K562 (cell line): ENCODE results near the gene ALDH7A1. TPM values are rescaled to one million over a fixed set of nuclear protein-coding genes. Genes with fewer than 3 reads are reported as not detected.
A peak's percentile ranks its signal among the peaks of the same experiment; 100 is the strongest.

Source experiments
- ARID3B ChIP-seq: fragments of 250-450 bp; sonication (Bioruptor Pico); IDR thresholded peaks from 2 replicates; pipeline ENCODE4 v1.4.0; 2020; ENCODE audit warnings: borderline replicate concordance
- HDAC8 ChIP-seq: fragments of 450-650 bp; IDR thresholded peaks from 2 replicates; pipeline ENCODE4 v1.6.1; 2016; ENCODE audit warnings: mild to moderate bottlenecking, missing genetic modification characterization, moderate library complexity, missing compliant biosample characterization
- KDM4B ChIP-seq, 2 experiments: fragments of 450-650 bp in 1 of 2; sonication (generic) in 1 of 2; IDR thresholded peaks; 2 replicates each; pipeline ENCODE4 v1.6.1; 2016 to 2017; ENCODE audit warnings: borderline replicate concordance in 2 of 2, antibody characterized with exemption in 1 of 2, low read depth in 1 of 2, mild to moderate bottlenecking in 1 of 2
- LARP7 ChIP-seq: fragments of 450-650 bp; IDR thresholded peaks from 2 replicates; pipeline ENCODE4 v1.6.1; 2016
- MAZ ChIP-seq, 2 experiments: fragments of 450-650 bp in 1 of 2; sonication (generic) in 1 of 2; formaldehyde crosslinking; IDR thresholded peaks in 1 of 2; conservative IDR thresholded peaks in 1 of 2; 2 replicates each; pipeline versions ENCODE4 v1.4.0 to v1.5.0; 2020; ENCODE audit warnings: mild to moderate bottlenecking in 1 of 2, missing genetic modification reagents in 1 of 2
- MED1 ChIP-seq: sonication (generic); formaldehyde crosslinking; IDR thresholded peaks from 2 replicates; pipeline ENCODE4 v1.8.1; 2023; ENCODE audit warnings: missing genetic modification reagents, borderline replicate concordance
- PTRF ChIP-seq: fragments of 450-650 bp; IDR thresholded peaks from 2 replicates; pipeline ENCODE4 v1.6.1; 2016; ENCODE audit warnings: mild to moderate bottlenecking, missing genetic modification characterization, missing compliant biosample characterization
- REST ChIP-seq, 2 experiments: fragments of 450-650 bp; formaldehyde crosslinking in 1 of 2; IDR thresholded peaks; 2 replicates each; pipeline versions ENCODE4 v1.4.0 to v1.6.1; 2014 to 2020; ENCODE audit warnings: mild to moderate bottlenecking in 2 of 2, borderline replicate concordance in 1 of 2, low read depth in 1 of 2
- SNRNP70 ChIP-seq: fragments of 200-400 bp; formaldehyde crosslinking; optimal IDR thresholded peaks from 2 replicates; pipeline ENCODE3; 2017; ENCODE audit warnings: low read depth, low read length
- USF2 ChIP-seq: sonication (generic); formaldehyde crosslinking; IDR thresholded peaks from 2 replicates; pipeline ENCODE4 v1.5.0; 2020; ENCODE audit warnings: missing genetic modification reagents
- ZC3H8 ChIP-seq: fragments of 450-650 bp; IDR thresholded peaks from 2 replicates; pipeline ENCODE4 v1.6.1; 2017
- ZNF263 ChIP-seq: sonication (generic); formaldehyde crosslinking; IDR thresholded peaks from 2 replicates; pipeline ENCODE4 v1.8.0; 2022; ENCODE audit warnings: mild to moderate bottlenecking, missing genetic modification reagents, borderline replicate concordance
- ZNF398 ChIP-seq: fragments of 250-450 bp; sonication (Bioruptor Pico); IDR thresholded peaks from 2 replicates; pipeline ENCODE4 v1.8.0; 2021; ENCODE audit warnings: moderate library complexity, mild to moderate bottlenecking, inconsistent platforms
- ZNF444 ChIP-seq: fragments of 250-450 bp; sonication (Bioruptor Pico); IDR thresholded peaks from 2 replicates; pipeline ENCODE4 v1.4.0; 2020; ENCODE audit warnings: mild to moderate bottlenecking, moderate library complexity
- ZNF561 ChIP-seq: fragments of 450-650 bp; formaldehyde crosslinking; conservative IDR thresholded peaks from 2 replicates; pipeline ENCODE4 v1.4.0; 2020; ENCODE audit warnings: mild to moderate bottlenecking, moderate library complexity
- polyA plus RNA-seq, 8 experiments: library from polyadenylated mRNA; depleted of rRNA in 4 of 8; stranded (reverse) in 5 of 8; unstranded in 3 of 8; fragments of >200 nt; fragmentation: Nextera tagmentation in 2 of 8; fragmentation: Illumina TruSeq in 1 of 8; extraction: Ambion mirVana in 2 of 8; extraction: Trizol in 1 of 8; gene quantifications; 2 replicates each; pipeline versions ENCODE4 v1.2.1 to v1.2.3, GENCODE V29; 2011 to 2014; ENCODE audit warnings: inconsistent platforms in 1 of 8, missing spikeins in 1 of 8
- total RNA-seq, 7 experiments: library from RNA; depleted of rRNA in 6 of 7; stranded (reverse); fragments of >200 nt in 6 of 7; fragmentation: Illumina TruSeq in 2 of 7; extraction: Trizol in 2 of 7; gene quantifications; 2 replicates each; pipeline versions ENCODE4 v1.2.1 to v1.2.3, GENCODE V29; 2011 to 2021; ENCODE audit warnings: low replicate concordance in 1 of 7

The ALDH7A1 gene
- total and polyA plus RNA-seq, 9 of the 15 experiments (the other 6 are each of a cell fraction or from before 2014, with no cell fraction given), result 0.04 to 0.49 TPM; not detected in 7

GRCh38 chr5:126514131-126514557 is 80.9 kb downstream of the ALDH7A1 start (continued):
- peak; percentile 50 for TF ChIP-seq REST (IDR thresholded peaks at IDR 0.05; ENCODE audit: borderline replicate concordance)
- no peak for TF ChIP-seq REST (CRISPR knock-in tag; IDR thresholded peaks at IDR 0.05; ENCODE audit: low read depth)
- TF ChIP-seq ZNF561, result no peak
- no peak for TF ChIP-seq ZC3H8
- no peak for TF ChIP-seq LARP7
- TF ChIP-seq SNRNP70, result no peak
- no peak for TF ChIP-seq KDM4B (IDR thresholded peaks at IDR 0.05; ENCODE audit: borderline replicate concordance in 2 of 2, low read depth in 1 of 2)
- no peak for TF ChIP-seq MAZ (CRISPR knock-in tag; conservative IDR thresholded peaks at IDR 0.05 in 1 of 2, IDR thresholded peaks at IDR 0.05 in 1 of 2)
- no peak for TF ChIP-seq ARID3B (CRISPR knock-in tag)
- TF ChIP-seq MED1 (CRISPR knock-in tag), result no peak
- TF ChIP-seq ZNF398 (CRISPR knock-in tag), result no peak
- no peak for TF ChIP-seq HDAC8 (tag)
- no peak for TF ChIP-seq ZNF444 (CRISPR knock-in tag)
- TF ChIP-seq ZNF263, result no peak
- TF ChIP-seq USF2 (CRISPR knock-in tag), result no peak
- TF ChIP-seq PTRF (tag), result no peak
